GM23338 (cell line): ENCODE results near the gene CHD2.

ENCODE experiments used
- CREB1 ChIP-seq: fragments of 250-450 bp; sonication (Bioruptor Pico); IDR thresholded peaks from 2 replicates; pipeline ENCODE4 v1.5.0; 2020; ENCODE audit warnings: low read depth, mild to moderate bottlenecking, moderate library complexity
- EZH2 ChIP-seq: fragments of 200-600 bp; sonication (generic); IDR thresholded peaks from one replicate; pipeline ENCODE4 v1.8.0; 2017; ENCODE audit warnings: antibody characterized with exemption, mild to moderate bottlenecking, low read depth; ENCODE audit not compliant: unreplicated experiment
- EZH2phosphoT487 ChIP-seq: fragments of 200-600 bp; sonication (generic); IDR thresholded peaks from one replicate; pipeline ENCODE4 v1.8.1; 2018; ENCODE audit warnings: antibody characterized with exemption; ENCODE audit not compliant: unreplicated experiment
- JUNB ChIP-seq: IDR thresholded peaks from one replicate; pipeline ENCODE4 v1.6.1; 2016; ENCODE audit warnings: antibody characterized with exemption; ENCODE audit not compliant: unreplicated experiment
- POLR2AphosphoS5 ChIP-seq: IDR thresholded peaks from 2 replicates; pipeline ENCODE4 v1.6.1; 2016; ENCODE audit warnings: antibody characterized with exemption, low read depth
- TF ChIP-seq, protein P1 (sequence below), 2 experiments: fragments of 200-600 bp in 1 of 2; sonication (generic) in 1 of 2; conservative IDR thresholded peaks; 2 replicates each; pipeline versions ENCODE4 v1.5.1 to v1.6.1; 2016 to 2017; ENCODE audit warnings: antibody characterized with exemption in 2 of 2, low read depth in 2 of 2, mild to moderate bottlenecking in 2 of 2, moderate library complexity in 1 of 2
- TF ChIP-seq, protein P2 (sequence below): IDR thresholded peaks from one replicate; pipeline ENCODE4 v1.6.1; 2018; ENCODE audit warnings: antibody characterized with exemption; ENCODE audit not compliant: unreplicated experiment

DNA sequence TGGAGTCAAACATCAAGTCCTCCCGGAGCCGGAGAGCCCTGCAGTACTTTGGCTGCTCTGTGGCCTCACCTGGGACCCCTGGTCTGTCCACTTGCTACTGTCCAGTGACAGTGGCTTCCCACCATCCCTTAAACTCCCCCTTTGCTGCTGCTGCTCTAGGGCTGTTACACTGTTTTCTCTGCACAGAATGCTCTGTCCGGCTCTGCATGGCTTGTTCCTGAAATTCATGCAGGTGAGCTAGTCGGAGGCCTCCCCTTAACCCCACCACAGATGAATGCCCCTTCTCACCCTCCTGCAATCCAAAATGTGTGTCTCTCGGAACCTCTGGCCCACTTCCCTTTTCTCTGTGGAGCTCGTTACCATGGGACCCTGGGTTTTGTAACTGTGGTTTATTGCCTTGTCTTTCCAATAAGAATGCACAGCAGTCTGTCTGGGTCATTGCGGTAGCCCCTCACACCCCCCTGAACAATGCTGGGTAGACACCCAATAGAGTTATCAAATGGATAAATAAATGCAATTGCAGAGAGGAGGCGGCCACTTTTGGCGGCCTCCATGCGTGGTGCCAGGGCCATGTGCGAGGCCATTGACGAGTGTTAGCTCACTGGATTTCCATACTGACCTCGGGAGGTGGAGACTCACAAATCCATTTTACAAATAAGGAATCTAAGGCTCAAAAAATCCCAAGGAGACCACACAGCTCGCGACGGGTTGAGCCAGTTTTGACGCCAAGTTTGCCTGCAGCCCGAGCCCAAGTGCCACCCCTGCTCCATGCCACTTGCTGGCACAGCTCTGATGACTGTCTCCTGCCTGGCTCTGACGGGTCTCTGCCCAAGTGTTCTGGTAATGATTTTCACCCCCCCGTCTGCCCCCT lies 140.4 kb downstream of the CHD2 start:
- no peak for TF ChIP-seq EZH2
- TF ChIP-seq, protein P1, sequence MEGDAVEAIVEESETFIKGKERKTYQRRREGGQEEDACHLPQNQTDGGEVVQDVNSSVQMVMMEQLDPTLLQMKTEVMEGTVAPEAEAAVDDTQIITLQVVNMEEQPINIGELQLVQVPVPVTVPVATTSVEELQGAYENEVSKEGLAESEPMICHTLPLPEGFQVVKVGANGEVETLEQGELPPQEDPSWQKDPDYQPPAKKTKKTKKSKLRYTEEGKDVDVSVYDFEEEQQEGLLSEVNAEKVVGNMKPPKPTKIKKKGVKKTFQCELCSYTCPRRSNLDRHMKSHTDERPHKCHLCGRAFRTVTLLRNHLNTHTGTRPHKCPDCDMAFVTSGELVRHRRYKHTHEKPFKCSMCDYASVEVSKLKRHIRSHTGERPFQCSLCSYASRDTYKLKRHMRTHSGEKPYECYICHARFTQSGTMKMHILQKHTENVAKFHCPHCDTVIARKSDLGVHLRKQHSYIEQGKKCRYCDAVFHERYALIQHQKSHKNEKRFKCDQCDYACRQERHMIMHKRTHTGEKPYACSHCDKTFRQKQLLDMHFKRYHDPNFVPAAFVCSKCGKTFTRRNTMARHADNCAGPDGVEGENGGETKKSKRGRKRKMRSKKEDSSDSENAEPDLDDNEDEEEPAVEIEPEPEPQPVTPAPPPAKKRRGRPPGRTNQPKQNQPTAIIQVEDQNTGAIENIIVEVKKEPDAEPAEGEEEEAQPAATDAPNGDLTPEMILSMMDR (conservative IDR thresholded peaks at IDR 0.05; ENCODE audit: low read depth in 2 of 2): no peak
- TF ChIP-seq EZH2phosphoT487: no peak
- no peak for TF ChIP-seq POLR2AphosphoS5
- TF ChIP-seq, protein P2, sequence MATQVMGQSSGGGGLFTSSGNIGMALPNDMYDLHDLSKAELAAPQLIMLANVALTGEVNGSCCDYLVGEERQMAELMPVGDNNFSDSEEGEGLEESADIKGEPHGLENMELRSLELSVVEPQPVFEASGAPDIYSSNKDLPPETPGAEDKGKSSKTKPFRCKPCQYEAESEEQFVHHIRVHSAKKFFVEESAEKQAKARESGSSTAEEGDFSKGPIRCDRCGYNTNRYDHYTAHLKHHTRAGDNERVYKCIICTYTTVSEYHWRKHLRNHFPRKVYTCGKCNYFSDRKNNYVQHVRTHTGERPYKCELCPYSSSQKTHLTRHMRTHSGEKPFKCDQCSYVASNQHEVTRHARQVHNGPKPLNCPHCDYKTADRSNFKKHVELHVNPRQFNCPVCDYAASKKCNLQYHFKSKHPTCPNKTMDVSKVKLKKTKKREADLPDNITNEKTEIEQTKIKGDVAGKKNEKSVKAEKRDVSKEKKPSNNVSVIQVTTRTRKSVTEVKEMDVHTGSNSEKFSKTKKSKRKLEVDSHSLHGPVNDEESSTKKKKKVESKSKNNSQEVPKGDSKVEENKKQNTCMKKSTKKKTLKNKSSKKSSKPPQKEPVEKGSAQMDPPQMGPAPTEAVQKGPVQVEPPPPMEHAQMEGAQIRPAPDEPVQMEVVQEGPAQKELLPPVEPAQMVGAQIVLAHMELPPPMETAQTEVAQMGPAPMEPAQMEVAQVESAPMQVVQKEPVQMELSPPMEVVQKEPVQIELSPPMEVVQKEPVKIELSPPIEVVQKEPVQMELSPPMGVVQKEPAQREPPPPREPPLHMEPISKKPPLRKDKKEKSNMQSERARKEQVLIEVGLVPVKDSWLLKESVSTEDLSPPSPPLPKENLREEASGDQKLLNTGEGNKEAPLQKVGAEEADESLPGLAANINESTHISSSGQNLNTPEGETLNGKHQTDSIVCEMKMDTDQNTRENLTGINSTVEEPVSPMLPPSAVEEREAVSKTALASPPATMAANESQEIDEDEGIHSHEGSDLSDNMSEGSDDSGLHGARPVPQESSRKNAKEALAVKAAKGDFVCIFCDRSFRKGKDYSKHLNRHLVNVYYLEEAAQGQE: no peak
- TF ChIP-seq CREB1 (CRISPR knock-in tag): no peak
- TF ChIP-seq JUNB: no peak
